Hindlimb muscle (tissue), 1 donor: ENCODE measurements around the gene SLC16A1. TPM values are rescaled to one million over a fixed set of nuclear protein-coding genes. Genes with fewer than 3 reads are reported as not detected.
"Not testable (repeated sequence)": the region's sequence is repeated elsewhere in the genome, so short reads cannot be mapped to it uniquely, and the experiment has no call there.

Experiments used
- DNase-seq: peaks from one replicate; pipeline ENCODE4 v3.0.0-alpha.2; 2013
- polyA plus RNA-seq: library from polyadenylated mRNA; unstranded; fragments of 120-200 nt; gene quantifications from one replicate; pipeline ENCODE4 v1.2.1, GENCODE V29; 2013; ENCODE audit not compliant: insufficient read length

SLC16A1 gene
- polyA plus RNA-seq, 1 donor = 37.3 TPM

GRCh38 chr1:112923959-112924349, 32.0 kb downstream of the SLC16A1 start:
- no peak for DNase-seq

GRCh38 chr1:112923234-112923958, 32.6 kb downstream of the SLC16A1 start:
- DNase-seq = no peak

- no peak for DNase-seq
Observed at GRCh38 chr1:112911506-112912220, 44.3 kb downstream of the SLC16A1 start.

GRCh38 chr1:112909847-112910246, 46.1 kb downstream of the SLC16A1 start:
- no peak for DNase-seq

- no peak for DNase-seq
Observed at GRCh38 chr1:112906150-112906698, 49.8 kb downstream of the SLC16A1 start.

- peak; percentile 32 for DNase-seq
Observed at GRCh38 chr1:112905395-112906149, 50.4 kb downstream of the SLC16A1 start.

- no peak for DNase-seq
Observed at GRCh38 chr1:112904831-112905261, 51.1 kb downstream of the SLC16A1 start.

GRCh38 chr1:112904071-112904830, 51.7 kb downstream of the SLC16A1 start:
- no peak for DNase-seq

- DNase-seq = no peak
Observed at GRCh38 chr1:112902221-112902620, 53.8 kb downstream of the SLC16A1 start.

- no peak for DNase-seq
Observed at GRCh38 chr1:112901387-112901786, 54.6 kb downstream of the SLC16A1 start.

GRCh38 chr1:112896783-112897182, 59.2 kb downstream of the SLC16A1 start:
- no peak for DNase-seq

- DNase-seq = no peak
Observed at GRCh38 chr1:112894561-112895011, 61.4 kb downstream of the SLC16A1 start.

GRCh38 chr1:112894010-112894292, 62.0 kb downstream of the SLC16A1 start:
- no peak for DNase-seq

GRCh38 chr1:112893288-112894009, 62.5 kb downstream of the SLC16A1 start:
- DNase-seq = no peak

- not testable (repeated sequence) for DNase-seq
Observed at GRCh38 chr1:112889906-112890305, 66.1 kb downstream of the SLC16A1 start.

GRCh38 chr1:112889052-112889768, 66.8 kb downstream of the SLC16A1 start:
- DNase-seq = no peak

GRCh38 chr1:112888630-112889029, 67.4 kb downstream of the SLC16A1 start:
- no peak for DNase-seq

- no peak for DNase-seq
Observed at GRCh38 chr1:112887599-112888283, 68.3 kb downstream of the SLC16A1 start.

- DNase-seq = not testable (repeated sequence)
Observed at GRCh38 chr1:112884996-112885395, 71.0 kb downstream of the SLC16A1 start.

- peak; percentile 34 for DNase-seq
Observed at GRCh38 chr1:112882271-112882744, 73.7 kb downstream of the SLC16A1 start.
